ENCODE results near the gene VIPR1.

The VIPR1 gene

DNA sequence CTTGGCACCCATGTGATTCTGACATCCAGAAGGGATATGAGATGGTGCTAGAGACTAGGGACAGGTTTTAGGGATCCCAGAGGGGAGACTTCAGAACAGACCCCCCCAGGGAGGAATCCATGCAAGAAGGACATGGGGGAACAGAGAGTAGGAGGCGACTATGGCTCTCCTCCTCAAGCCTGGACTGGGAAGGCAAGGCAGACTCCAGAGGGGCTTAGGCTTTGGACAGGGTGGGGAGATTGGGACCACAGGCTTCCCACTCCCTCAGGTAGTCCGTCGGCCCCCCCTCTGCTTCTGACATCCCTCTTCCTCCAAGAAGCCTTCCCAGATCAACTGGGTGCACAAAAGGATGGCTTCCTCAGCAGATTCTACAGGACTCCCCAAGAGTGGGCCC is 3.0 kb upstream of the VIPR1 start:
- peaks cover 9% of the 10 kb centered on the region; the same call in 1 of the 2 replicates for H3K27me3 ChIP-seq (ENCODE audit: insufficient read depth, low read length)
- TF ChIP-seq EZH2 (IDR thresholded peaks at IDR 0.05; ENCODE audit: borderline replicate concordance, low read length): no peak
- TF ChIP-seq, protein P1, sequence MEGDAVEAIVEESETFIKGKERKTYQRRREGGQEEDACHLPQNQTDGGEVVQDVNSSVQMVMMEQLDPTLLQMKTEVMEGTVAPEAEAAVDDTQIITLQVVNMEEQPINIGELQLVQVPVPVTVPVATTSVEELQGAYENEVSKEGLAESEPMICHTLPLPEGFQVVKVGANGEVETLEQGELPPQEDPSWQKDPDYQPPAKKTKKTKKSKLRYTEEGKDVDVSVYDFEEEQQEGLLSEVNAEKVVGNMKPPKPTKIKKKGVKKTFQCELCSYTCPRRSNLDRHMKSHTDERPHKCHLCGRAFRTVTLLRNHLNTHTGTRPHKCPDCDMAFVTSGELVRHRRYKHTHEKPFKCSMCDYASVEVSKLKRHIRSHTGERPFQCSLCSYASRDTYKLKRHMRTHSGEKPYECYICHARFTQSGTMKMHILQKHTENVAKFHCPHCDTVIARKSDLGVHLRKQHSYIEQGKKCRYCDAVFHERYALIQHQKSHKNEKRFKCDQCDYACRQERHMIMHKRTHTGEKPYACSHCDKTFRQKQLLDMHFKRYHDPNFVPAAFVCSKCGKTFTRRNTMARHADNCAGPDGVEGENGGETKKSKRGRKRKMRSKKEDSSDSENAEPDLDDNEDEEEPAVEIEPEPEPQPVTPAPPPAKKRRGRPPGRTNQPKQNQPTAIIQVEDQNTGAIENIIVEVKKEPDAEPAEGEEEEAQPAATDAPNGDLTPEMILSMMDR (IDR thresholded peaks at IDR 0.05; ENCODE audit: low read length): no peak

DNA sequence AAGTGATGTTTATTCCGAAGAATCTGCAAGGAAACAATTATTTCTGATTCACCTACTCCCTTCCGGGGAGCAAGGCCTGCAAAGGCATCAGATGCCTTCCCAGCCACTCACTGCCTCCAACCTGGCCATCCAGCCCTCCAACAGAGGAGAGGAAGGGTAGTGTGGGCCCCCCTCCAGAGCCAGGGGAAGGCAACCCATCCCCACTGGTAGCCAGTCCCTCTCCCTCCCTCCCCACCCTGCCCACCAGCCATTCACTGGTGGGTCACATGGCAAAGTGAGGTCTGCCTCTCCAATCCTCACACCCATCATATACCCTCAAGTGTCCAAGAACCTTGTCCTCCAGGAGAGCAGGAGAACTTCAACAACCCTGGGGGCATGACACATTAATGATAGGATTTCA is 2.4 kb upstream of the VIPR1 start:
- H3K4me1 ChIP-seq (ENCODE audit: insufficient read depth, low read length, severe bottlenecking): peaks cover 10% of the 10 kb centered on the region
- H3K79me2 ChIP-seq (ENCODE audit: insufficient read depth, low read length): no peaks in the 10 kb centered on the region
- H3K36me3 ChIP-seq (ENCODE audit: insufficient read depth, low read length): no peaks in the 10 kb centered on the region
- H3K4me3 ChIP-seq (ENCODE audit: low read depth, low read length, poor library complexity, severe bottlenecking): no peak overlapping the region
- peaks cover 9% of the 10 kb centered on the region; the same call in 1 of the 2 replicates for H3K27me3 ChIP-seq (ENCODE audit: insufficient read depth, low read length)
- H3F3A ChIP-seq (ENCODE audit: insufficient read depth, low read length): no peaks in the 10 kb centered on the region
- H3K27ac ChIP-seq (ENCODE audit: low read depth, low read length, poor library complexity, severe bottlenecking): no peak overlapping the region
- no peaks in the 10 kb centered on the region for H3K9me3 ChIP-seq (ENCODE audit: low read length)
- TF ChIP-seq, protein P1 (IDR thresholded peaks at IDR 0.05; ENCODE audit: low read length): no peak
- TF ChIP-seq EZH2 (IDR thresholded peaks at IDR 0.05; ENCODE audit: borderline replicate concordance, low read length): no peak
- no peaks in the 10 kb centered on the region for H4K20me1 ChIP-seq (ENCODE audit: insufficient read depth, low read length)
- H3K9me2 ChIP-seq (ENCODE audit: low read depth, low read length): no peaks in the 10 kb centered on the region
- H3K4me2 ChIP-seq (ENCODE audit: low read length): no peak overlapping the region
- no peak overlapping the region for H2AFZ ChIP-seq (ENCODE audit: low read length)
- no peak overlapping the region for H3K9ac ChIP-seq (ENCODE audit: low read length)

More for the DNA sequence above, 3.0 kb upstream of the VIPR1 start:
- Histone ChIP-seq H3K79me2 (ENCODE audit: insufficient read depth, low read length) (no peaks in the 10 kb centered on the region), H3K4me2 (ENCODE audit: low read length) (no peak overlapping the region), H3K9me2 (ENCODE audit: low read depth, low read length) (no peaks in the 10 kb centered on the region), H4K20me1 (ENCODE audit: insufficient read depth, low read length) (no peaks in the 10 kb centered on the region), H3K4me3 (ENCODE audit: low read depth, low read length, poor library complexity, severe bottlenecking) (no peak overlapping the region), H3K4me1 (ENCODE audit: insufficient read depth, low read length, severe bottlenecking) (peaks cover 10% of the 10 kb centered on the region), H3K36me3 (ENCODE audit: insufficient read depth, low read length) (no peaks in the 10 kb centered on the region), H3K9me3 (ENCODE audit: low read length) (no peaks in the 10 kb centered on the region), H3K9ac (ENCODE audit: low read length) (no peak overlapping the region), H3F3A (ENCODE audit: insufficient read depth, low read length) (no peaks in the 10 kb centered on the region), H2AFZ (ENCODE audit: low read length) (no peak overlapping the region), H3K27ac (ENCODE audit: low read depth, low read length, poor library complexity, severe bottlenecking) (no peak overlapping the region)

DNA sequence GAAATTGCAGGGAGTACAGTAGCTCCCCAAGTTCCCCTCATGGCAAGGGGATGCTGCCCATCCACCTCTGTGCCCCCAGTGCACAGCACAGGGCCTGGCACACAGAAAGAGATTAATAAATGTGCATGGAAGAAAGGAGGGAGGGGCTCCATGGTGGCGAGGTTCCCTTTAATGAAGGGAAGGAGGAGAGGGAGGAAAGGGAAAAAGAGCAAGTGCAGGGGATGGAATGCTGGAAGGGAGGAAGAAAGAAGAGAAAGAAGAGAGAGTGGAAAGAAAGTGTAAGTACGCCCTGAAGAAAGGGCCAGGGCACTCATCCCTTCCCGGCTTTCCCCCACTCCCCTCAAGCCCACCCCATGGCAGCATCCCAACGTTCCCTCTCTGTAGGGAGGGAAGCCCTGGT is 1.5 kb upstream of the VIPR1 start:
- no peak overlapping the region for H3K4me2 ChIP-seq (ENCODE audit: low read length)
- no peaks in the 10 kb centered on the region for H3K9me3 ChIP-seq (ENCODE audit: low read length)
- H3K9me2 ChIP-seq (ENCODE audit: low read depth, low read length): no peaks in the 10 kb centered on the region
- no peak overlapping the region for H3K4me3 ChIP-seq (ENCODE audit: low read depth, low read length, poor library complexity, severe bottlenecking)
- H3K27me3 ChIP-seq (ENCODE audit: insufficient read depth, low read length): peaks cover 9% of the 10 kb centered on the region; the same call in 1 of the 2 replicates
- H3K36me3 ChIP-seq (ENCODE audit: insufficient read depth, low read length): no peaks in the 10 kb centered on the region
- TF ChIP-seq EZH2 (IDR thresholded peaks at IDR 0.05; ENCODE audit: borderline replicate concordance, low read length): no peak
- TF ChIP-seq, protein P1 (IDR thresholded peaks at IDR 0.05; ENCODE audit: low read length): no peak
- H3K4me1 ChIP-seq (ENCODE audit: insufficient read depth, low read length, severe bottlenecking): peaks cover 10% of the 10 kb centered on the region
- no peaks in the 10 kb centered on the region for H4K20me1 ChIP-seq (ENCODE audit: insufficient read depth, low read length)
- H3K9ac ChIP-seq (ENCODE audit: low read length): no peak overlapping the region
- no peaks in the 10 kb centered on the region for H3F3A ChIP-seq (ENCODE audit: insufficient read depth, low read length)
- H3K79me2 ChIP-seq (ENCODE audit: insufficient read depth, low read length): no peaks in the 10 kb centered on the region
- no peak overlapping the region for H3K27ac ChIP-seq (ENCODE audit: low read depth, low read length, poor library complexity, severe bottlenecking)
- no peak overlapping the region for H2AFZ ChIP-seq (ENCODE audit: low read length)
